ENCODE results near the gene LIMS1.

DNA sequence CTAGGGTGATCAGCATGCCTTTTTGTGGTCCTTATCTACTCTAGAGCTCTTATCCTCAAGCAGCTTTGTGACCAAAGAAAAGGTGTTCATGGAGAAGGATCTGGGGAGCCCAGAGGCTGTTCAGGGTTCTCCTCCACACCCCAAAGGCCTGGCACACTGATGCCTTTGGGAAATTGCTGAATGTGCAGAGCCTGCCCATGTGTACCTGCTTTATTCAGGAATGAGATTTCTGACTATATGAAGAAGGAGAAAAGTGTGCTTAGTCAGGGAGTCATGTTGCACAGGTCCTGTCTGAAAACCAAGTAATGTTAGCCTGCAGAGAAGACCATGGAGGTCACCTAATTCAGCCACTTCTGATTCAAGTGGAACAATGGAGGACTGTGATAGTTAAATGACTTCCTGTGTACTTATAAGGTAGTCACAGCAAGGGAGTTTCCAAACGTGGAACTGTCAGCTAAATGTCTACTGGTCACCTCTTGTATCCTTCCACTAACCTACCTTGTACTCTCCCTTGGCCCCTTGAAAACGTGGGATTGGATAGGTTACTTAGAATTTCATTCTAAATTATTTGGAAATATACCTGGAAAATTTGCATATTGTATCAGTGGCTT is 81.3 kb downstream of the LIMS1 start:
- TF ChIP-seq, protein P1, sequence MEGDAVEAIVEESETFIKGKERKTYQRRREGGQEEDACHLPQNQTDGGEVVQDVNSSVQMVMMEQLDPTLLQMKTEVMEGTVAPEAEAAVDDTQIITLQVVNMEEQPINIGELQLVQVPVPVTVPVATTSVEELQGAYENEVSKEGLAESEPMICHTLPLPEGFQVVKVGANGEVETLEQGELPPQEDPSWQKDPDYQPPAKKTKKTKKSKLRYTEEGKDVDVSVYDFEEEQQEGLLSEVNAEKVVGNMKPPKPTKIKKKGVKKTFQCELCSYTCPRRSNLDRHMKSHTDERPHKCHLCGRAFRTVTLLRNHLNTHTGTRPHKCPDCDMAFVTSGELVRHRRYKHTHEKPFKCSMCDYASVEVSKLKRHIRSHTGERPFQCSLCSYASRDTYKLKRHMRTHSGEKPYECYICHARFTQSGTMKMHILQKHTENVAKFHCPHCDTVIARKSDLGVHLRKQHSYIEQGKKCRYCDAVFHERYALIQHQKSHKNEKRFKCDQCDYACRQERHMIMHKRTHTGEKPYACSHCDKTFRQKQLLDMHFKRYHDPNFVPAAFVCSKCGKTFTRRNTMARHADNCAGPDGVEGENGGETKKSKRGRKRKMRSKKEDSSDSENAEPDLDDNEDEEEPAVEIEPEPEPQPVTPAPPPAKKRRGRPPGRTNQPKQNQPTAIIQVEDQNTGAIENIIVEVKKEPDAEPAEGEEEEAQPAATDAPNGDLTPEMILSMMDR (IDR thresholded peaks at IDR 0.05) = no peak
- TF ChIP-seq POLR2A (IDR thresholded peaks at IDR 0.05) (no peak), POLR2AphosphoS5 (IDR thresholded peaks at IDR 0.05) (no peak)

Data from prostate gland (tissue), 2 donors.